NCI-H1092 (cell line): ENCODE measurements around the gene IGSF21.
"Not testable (repeated sequence)": the region's sequence is repeated elsewhere in the genome, so short reads cannot be mapped to it uniquely, and the experiment has no call there.

Experiments
- DNase-seq: peaks from one replicate; lab custom pipeline; 2025; lab: John Stamatoyannopoulos, UW

The IGSF21 gene

DNA sequence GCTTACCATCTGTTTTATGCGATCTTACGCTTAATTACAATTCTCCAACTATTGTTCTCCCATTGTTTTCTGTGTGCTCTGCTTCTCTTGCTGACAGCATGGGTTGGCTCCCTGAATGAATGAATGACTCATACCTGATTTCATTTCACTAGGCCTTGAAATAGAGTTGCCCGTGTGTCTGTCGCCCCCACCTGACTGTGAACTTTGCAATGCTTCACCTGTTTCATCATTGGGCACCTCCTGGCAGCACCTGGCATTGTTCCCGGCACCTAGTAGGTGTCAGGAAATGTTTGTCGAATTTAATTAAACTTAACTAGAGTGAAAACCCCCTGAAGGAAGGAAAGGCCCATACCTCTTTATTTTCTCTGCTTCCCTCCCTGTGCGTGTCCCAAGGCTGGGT lies 252.7 kb downstream of the IGSF21 start:
- no peak for DNase-seq

DNA sequence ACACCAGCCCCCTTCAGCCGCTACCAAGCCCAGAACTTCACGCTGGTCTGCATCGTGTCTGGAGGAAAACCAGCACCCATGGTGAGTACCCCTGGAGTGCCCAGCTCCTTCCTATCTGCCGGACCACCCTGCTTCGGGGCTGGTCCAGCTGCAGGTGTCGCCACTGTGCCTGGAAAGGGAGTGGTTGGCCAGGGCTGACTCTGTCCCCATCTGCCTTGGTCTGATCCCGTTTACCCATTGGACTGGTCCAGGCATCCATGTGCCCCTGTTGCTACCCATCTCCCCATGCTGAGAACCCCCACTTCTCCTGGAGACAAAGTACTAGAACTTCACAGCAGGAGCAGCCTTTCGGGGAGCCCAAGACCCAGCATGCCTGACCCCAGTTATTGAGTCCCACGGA lies 254.6 kb downstream of the IGSF21 start:
- DNase-seq: no peak

DNA sequence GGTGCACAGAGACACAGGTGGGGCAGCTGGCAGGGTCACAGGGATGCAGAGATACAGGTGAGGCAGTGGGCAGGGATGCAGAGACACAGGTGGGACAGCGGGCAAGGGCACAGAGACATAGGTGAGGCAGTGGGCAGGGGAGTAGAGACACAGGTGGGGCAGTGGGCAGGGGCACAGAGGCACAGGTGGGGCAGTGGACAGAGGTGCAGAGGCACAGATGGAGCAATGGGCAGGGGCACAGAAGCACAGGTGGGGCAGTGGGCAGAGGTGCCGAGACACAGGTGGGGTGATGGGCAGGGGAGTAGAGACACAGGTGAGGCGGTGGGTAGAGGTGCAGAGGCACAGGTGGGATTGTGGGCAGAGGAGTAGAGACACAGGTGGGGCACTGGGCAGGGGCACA lies 255.8 kb downstream of the IGSF21 start:
- no peak for DNase-seq

DNA sequence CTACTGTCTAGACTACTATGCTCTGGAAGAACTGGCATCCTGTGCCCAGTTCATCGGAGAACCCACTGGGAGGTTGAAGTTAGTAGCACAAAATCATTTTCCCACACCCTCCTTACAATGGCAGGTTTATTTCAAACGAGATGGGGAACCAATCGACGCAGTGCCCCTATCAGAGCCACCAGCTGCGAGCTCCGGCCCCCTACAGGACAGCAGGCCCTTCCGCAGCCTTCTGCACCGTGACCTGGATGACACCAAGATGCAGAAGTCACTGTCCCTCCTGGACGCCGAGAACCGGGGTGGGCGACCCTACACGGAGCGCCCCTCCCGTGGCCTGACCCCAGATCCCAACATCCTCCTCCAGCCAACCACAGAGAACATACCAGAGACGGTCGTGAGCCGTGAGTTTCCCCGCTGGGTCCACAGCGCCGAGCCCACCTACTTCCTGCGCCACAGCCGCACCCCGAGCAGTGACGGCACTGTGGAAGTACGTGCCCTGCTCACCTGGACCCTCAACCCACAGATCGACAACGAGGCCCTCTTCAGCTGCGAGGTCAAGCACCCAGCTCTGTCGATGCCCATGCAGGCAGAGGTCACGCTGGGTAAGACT lies 257.6 kb downstream of the IGSF21 start:
- no peak for DNase-seq

DNA sequence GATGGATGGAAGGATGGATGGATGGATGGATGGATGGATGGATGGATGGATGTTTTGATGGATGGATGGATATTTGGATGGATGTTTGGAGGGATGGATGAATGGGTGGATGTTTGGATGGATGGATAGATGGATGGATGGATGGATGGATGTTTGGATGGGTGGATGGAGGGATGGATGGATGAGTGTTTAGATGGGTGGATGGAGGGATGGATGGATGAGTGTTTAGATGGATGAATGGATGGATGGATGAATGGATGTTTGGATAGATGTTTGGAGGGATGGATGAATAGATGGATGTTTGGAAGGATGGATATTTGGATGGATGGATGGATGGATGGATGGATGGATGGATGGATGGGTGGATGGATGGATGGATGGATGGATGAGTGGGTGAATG lies 264.9 kb downstream of the IGSF21 start:
- not testable (repeated sequence) for DNase-seq

DNA sequence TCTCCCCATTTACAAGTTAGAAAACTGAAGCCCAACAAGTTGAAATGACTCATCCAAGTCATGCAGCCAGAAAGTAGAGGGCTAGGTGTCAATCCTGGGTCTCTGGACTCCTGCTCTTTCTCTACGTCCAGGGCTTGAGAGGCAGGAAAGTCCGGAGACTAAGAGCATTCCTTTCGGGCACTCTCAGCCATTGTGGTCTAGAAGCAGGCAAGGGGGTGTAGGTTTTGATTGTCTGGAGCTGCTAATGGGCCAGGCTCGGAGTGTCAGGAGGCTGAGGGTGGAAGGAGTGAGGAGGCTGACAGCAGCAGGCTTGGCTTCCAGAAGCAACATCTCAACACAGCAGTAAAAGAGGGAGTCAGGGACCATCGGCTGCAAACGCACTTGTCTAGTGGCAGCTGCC lies 265.6 kb downstream of the IGSF21 start:
- no peak for DNase-seq

DNA sequence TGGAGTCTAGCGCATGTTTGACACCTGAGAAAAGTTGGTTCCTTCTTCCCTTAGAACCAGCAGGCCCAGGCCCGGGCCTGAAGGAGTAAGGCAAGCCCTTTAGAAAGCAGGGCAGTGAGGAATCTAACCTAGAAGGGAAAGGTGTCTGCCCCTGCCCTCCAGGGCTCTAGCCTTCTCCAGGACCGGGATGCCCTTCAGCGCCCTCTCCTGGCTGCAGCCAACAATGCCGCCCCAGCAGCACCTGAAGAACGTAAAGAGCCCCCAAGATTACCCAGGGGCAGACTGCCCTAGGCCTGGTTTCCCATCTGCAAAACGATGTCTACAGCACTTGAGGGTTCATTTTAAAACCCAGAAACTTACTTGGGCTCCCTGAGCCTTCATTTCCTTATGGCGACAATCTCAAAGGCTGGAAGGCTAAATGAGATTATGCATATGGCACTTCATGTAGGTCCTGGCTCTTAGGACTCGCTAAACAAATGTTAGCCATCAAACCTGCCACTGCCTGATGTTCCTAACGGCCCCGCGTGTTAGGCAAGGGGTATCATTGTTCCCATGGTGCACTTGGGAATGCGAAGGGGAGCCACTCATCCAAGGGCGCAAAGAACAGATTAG lies 266.4 kb downstream of the IGSF21 start:
- DNase-seq: no peak

DNA sequence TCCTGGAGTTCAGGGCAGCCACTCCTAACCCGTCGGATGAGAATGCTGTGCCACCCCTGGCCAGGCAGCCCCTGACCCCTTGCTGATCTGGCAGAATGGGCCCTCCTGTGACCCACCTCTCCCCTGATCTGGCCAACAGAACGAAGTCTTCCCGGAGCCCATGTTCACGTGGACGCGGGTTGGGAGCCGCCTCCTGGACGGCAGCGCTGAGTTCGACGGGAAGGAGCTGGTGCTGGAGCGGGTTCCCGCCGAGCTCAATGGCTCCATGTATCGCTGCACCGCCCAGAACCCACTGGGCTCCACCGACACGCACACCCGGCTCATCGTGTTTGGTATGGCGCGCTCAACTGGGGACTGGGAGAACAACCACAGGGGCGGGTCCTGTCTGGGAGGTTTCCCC lies 269.1 kb downstream of the IGSF21 start:
- DNase-seq: no peak

DNA sequence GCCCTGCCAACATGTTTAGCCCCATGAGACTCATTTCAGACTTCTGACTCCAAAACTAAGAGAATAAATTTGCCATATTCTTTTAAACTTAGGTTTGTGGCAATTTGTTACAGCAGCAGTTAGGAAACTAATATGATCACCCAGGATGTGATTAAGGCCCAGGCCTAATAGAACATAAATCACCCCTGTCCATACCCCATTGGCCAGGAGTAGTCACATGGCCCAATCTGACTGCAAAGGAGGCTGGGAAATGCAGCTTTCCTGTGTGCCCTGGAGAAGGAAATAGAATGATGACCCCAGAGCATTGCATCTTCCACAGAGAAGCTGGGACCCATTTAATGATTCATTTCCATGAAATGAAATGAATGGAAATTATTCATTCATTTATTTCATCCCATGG lies 272.7 kb downstream of the IGSF21 start:
- DNase-seq: no peak

DNA sequence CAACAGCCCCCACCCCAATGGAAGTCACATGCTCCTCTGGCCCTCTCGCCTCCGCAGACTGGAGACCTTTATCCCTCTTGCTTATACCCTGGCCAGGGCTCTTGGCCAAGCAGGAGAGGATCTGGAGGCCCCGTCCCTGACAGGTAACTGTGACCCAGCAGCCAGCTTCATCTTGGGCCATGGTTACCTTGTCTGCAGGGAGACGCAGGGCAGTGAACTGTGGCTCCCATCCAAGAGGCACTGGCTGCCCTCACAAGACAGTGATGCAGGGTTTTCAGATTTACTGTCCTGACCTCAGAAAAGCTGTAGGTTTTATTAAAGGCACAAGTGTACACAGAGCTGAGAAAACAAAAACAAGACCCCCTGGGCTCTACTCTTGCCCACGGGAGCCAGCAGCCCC lies 276.5 kb downstream of the IGSF21 start:
- no peak for DNase-seq

DNA sequence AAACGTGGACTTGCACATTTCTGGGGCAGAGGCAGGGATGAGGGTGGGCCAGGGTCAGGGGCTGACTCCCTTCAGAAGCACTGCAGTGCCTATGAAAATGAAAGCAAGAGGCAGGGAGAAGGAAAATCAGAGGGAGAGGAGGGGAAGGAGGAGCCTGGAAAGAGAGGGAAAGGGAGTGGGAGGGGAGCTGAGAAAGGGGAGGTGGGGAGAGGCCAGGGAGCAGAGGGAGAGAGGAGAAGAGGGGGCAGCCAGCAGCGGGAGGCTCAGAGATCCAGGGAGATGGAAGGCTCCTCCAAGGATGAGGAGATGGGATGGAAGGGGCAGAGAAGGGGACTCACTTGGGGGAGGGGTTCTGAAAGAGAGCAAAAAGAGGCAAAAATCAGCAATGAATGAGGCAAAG lies 276.9 kb downstream of the IGSF21 start:
- DNase-seq: no peak

DNA sequence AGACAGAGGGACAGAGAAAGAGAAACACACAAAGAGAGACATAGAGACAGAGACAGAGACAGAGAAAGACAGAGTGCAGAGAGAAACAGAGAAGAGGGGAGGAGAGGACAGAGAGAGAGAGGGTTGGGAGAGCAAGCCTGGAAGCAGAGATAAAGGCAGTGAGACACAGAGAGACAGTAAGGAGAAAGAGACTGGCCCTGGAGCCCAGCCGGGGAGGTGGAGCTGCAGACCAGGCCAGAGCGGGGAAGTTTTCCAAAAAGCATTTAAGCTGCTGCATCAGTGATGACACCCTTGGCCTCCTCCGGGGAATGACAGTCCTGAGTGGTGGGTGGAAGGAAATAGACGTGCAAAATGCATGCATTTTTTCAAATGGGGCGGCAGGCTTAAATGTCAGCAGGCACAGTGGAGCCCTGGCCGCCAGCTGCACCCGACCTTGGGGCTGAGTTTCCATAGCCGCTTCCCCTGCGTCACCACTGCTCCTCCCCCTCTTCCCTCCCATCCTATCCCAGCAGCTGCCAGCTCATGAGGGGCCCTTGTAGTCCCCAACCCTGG lies 277.7 kb downstream of the IGSF21 start:
- DNase-seq: no peak

DNA sequence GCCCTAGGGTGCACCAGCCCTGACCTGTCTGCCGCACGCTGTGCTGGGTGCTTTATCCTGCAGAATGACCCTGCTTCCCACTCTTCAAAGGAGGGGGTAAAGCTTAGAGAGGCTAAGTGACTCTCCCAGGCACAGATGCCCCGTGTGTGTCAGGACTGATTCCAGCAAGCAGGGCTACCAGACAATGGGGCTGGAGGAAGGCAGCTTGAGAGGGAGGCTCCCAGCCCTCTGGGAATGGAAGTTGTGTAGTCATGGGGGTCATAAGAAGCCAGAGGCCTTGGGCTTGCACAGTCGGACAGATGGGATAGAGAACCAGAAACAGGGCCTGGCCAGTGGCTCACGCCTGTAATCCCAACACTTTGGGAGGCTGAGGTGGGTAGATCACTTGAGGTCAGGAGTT lies 279.0 kb downstream of the IGSF21 start:
- DNase-seq: no peak

DNA sequence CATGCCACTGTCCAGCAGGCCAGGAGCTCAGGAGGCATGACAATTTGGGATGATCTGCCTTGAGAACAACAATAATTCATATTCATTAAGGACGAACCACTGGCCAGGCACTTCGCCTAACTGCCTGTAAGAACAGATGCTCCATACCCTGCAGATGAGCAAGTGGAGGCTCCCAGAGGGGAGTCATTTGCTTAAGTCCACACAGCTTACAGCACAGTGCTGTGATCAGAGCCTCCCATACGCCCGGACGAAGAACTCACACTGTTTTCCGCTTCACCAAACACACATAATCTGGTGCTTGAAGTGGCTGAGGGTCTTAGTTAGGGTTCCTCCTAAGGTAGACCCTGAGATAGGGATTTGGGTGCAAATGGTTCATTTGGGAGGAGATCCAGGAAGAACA lies 279.7 kb downstream of the IGSF21 start:
- DNase-seq: no peak

DNA sequence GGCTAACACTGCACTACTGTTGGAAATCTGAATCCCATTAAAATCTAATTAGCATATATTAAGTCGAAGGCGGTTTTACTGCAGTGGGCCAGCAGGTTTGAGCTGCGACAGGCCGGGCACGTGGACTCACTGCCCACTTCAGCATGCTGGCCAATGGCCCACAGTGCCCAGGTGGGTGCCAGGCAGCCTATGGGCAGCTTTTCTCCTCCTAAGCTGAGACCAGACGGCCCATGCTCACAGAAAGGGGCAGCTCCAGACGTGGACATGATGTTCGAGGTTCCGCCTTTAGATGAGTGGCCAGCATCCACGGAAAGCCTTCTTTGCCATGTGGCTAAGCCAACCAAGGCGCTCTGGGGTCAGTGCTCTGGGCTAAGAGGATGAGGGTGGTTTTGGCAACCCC lies 283.4 kb downstream of the IGSF21 start:
- DNase-seq: no peak

DNA sequence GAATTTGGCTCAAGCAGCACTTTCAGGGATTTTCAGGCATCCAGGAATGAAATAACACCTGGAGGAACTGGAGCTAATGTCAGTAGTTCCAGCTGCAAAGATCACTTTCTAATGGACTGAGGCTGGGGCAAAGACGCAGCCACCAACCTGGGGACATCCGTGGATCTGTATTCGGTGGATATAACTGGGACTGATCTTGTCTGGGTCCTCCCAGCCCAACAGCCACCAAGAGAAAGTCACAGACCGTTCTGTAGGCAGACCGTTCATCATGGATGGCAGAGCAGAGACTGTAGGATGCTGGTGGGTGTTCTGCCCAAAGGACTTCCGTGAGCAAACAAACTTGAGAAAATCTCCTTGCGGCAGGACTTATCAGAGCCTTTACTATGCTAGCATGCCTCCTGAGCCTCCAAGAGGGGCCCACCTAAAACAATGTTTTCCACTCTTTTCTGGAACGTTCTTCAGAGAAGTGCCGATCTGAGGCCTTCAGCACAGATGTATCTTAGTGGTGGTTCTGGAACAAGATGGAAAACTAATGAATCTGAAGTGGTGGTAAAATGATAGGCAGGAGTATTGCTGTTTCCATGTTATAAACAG lies 287.1 kb downstream of the IGSF21 start:
- DNase-seq: no peak

DNA sequence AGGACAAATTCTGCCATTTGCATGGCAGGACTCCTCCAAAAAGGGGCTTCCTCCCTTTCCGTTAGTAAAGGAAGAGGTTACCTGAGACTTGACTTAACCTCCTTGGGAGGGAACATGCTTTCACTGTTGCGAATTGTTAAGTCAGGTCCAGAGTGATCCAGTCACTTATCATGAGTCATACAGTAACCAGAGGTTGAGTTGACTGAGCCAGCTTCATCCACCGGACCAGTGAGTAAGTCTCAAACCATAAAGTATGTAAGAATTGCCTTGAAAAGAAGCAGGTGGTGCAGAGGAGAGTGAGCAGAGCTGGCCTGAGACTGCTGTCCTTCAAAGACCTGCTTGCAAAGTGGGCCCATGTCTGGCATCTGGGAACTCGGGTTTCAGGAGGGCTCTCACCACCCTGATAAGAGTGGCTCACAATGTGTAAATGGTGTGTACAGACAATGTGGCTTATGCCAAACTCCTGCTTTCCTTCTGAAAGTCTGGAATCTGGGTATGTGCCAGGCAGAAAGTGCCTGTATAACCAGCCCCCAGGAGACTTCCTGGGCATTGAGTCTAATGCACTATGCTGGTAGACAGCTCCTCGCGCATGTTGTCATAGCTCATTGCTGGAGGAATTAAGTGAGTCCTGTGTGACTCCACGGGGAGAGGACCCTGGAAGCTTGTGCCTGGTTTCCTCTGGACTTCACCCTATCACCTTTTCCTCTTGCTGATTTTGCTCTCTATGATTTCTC lies 288.8 kb downstream of the IGSF21 start:
- peak; percentile 30 for DNase-seq

DNA sequence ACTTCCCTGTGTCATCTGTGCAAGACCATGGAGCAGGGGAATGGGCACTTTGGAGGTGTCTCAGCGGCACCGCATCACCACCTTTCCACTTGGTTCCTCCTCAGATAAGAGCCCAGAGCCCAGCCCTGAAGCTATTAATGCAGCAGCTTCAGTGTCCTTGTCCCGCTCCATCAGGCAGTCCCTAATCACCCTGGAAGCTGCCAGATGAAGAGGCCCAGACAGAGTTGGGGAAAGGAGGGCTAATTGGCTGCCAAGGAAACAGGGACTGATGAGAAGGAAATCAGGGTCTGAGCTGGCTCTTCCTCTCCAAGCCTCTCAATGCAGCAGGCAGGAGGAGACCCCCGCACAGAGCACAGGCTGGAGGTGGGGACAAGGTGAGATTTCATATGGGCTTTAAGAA lies 290.0 kb downstream of the IGSF21 start:
- no peak for DNase-seq

DNA sequence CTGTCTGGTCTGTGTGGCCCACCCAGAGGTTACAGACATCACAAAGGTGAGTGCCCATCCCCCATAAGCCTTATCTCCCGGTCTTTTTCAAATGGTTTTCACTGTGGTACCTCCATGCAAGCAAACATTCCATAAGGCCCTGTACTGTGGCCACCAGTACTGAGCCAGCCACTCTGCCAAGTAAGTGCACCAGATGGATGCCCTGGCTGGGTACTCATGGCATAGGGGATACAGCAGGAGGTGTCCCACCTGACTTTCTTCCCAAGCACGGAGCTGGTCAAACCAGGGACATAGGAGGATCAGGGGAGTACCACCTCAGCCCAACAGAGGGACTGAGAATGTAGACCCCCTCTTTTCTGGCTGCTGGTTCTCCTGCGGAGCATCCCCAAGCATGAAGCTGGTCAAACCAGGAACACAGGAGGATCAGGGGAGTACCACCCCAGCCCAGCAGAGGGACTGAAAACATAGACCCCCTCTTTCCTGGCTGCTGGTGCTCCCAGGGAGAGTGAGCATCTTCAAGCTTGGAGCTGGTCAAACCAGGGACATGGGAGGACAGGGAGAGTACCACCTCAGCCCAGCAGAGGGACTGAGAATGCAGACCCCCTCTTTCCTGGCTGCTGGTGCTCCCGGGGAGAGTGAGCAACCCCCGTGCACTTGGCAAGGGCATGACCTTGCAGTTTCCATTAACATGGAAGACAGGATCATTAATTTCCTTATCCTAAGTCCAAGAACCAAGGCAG lies 291.4 kb downstream of the IGSF21 start:
- no peak for DNase-seq

DNA sequence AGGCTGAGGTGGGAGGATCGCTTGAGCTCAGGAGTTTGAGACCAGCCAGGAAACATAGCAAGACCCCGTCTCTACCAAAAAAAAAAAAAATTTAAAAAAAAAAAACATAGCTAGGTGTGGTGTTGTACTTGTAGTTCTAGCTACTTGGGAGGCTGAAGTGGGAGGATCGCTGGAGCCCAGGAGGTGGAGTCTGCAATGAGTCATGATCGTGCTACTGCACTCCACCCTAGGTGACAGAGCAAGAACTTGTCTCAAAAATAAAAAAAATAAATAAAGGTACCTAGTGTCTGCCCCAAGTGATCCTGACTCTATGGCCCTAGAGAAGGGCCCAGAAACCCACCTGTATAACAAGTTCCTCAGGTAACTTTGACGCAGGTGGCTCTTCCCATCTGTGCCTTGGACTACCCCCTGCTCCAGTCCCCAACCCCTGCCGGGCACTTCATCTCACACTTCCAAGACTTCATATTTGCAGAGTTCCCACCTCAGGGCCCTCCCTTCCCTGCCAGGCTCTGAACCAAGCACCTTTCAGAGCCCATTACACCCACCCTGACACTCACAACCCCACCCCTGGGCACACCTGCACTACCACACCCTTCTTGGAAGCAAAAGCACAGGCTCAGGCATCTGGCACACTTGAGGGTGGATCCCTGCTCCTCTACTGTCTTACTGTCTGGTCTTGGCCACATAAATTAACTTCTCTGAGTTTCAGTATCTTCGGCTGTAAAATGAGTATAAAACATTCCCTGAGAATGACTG lies 292.9 kb downstream of the IGSF21 start:
- DNase-seq: no peak

DNA sequence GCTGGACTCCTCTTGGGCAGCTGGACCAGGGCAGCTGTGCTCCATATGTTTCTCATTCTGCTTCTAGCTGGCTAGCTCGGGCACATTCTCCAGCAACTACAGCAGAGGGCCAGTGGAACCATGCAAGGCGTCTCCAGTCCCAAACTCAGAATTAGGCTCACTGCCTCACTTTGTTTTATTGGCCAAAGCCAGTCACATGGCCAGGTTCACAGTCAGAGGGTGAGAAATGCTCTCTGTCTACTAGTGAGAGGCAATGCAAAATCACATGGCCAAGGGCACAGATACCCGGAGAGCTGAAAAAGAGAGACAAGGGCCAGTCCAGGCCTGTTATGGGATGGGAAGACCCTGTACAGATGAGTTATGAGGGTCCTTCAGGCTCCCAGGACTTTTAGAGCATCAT lies 294.3 kb downstream of the IGSF21 start:
- DNase-seq: no peak

DNA sequence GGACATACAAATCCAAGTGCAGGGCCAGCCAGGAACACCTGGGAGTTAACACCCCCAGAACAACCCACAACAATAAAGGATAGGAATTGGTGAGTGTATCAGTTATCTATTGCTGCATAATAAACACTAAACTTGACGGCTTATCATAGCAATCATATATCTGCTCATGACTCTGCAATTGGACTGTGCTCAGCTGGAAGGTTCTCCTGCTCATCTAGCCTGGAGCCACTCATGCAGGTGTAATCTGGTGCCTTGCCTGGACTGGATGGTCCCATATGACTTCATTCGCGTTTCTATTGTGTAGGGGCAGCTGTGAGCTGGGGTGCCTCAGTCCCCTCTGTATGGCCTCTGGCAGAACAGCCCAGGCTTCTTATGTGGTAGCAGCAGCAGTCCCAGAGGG lies 296.9 kb downstream of the IGSF21 start:
- DNase-seq: no peak
